ENCODE measurements around the gene MRPL52.

Gene MRPL52

GRCh38 chr14:22814373-22814772 lies 15.3 kb upstream of the MRPL52 start:
- Histone ChIP-seq H2AFZ (ENCODE audit: low read depth, low read length, severe bottlenecking) (no peak overlapping the region), H3K9me3 (ENCODE audit: insufficient read depth, low read length) (no peaks in the 10 kb centered on the region), H3K79me2 (ENCODE audit: insufficient read depth, low read length) (peaks cover 6% of the 10 kb centered on the region; the same call in 1 of the 2 replicates), H3F3A (ENCODE audit: insufficient read depth) (peaks cover 16% of the 10 kb centered on the region), H3K27me3 (ENCODE audit: low read length) (no peaks in the 10 kb centered on the region), H3K4me3 (ENCODE audit: insufficient read depth, low read length, poor library complexity, severe bottlenecking) (peak overlapping the region; percentile 43), H3K9me2 (replicated peaks; ENCODE audit: insufficient read depth, low read length) (no peaks in the 10 kb centered on the region), H3K4me2 (ENCODE audit: low read depth, low read length, poor library complexity, severe bottlenecking) (peak overlapping the region; percentile 70), H3K27ac (ENCODE audit: low read depth, low read length) (peak overlapping the region; percentile 68), H4K20me1 (ENCODE audit: low read depth, low read length) (no peaks in the 10 kb centered on the region), H3K36me3 (ENCODE audit: low read length) (no peaks in the 10 kb centered on the region), H3K9ac (ENCODE audit: low read length) (peak overlapping the region; percentile 65)
- TF ChIP-seq CTCF (IDR thresholded peaks at IDR 0.05; ENCODE audit: insufficient read depth, low read length, poor library complexity, severe bottlenecking) = no peak
- TF ChIP-seq EZH2phosphoT487 (conservative IDR thresholded peaks at IDR 0.05; ENCODE audit: low read length) = no peak

GRCh38 chr14:22814941-22815713 lies 14.6 kb upstream of the MRPL52 start, which contains the start of gene SLC7A7:
Gene SLC7A7 (minus strand): TSS chr14:22815435. CDS start chr14:22813398, 2,037 bp downstream.
- peaks cover 6% of the 10 kb centered on the region; the same call in 1 of the 2 replicates for H3K79me2 ChIP-seq (ENCODE audit: insufficient read depth, low read length)
- TF ChIP-seq CTCF (IDR thresholded peaks at IDR 0.05; ENCODE audit: insufficient read depth, low read length, poor library complexity, severe bottlenecking) (no peak), EZH2phosphoT487 (conservative IDR thresholded peaks at IDR 0.05; ENCODE audit: low read length) (no peak)
- peaks cover 16% of the 10 kb centered on the region for H3F3A ChIP-seq (ENCODE audit: insufficient read depth)
- no peaks in the 10 kb centered on the region for H3K9me2 ChIP-seq (replicated peaks; ENCODE audit: insufficient read depth, low read length)
- H3K27ac ChIP-seq (ENCODE audit: low read depth, low read length) = peak within 1 kb of the TSS; percentile 68
- peak within 1 kb of the TSS; percentile 43 for H3K4me3 ChIP-seq (ENCODE audit: insufficient read depth, low read length, poor library complexity, severe bottlenecking)
- H3K36me3 ChIP-seq (ENCODE audit: low read length) = no peaks in the 10 kb centered on the region
- H3K27me3 ChIP-seq (ENCODE audit: low read length) = no peaks in the 10 kb centered on the region
- no peaks in the 10 kb centered on the region for H3K9me3 ChIP-seq (ENCODE audit: insufficient read depth, low read length)
- H3K4me2 ChIP-seq (ENCODE audit: low read depth, low read length, poor library complexity, severe bottlenecking) = peak within 1 kb of the TSS; percentile 70
- peak within 1 kb of the TSS; percentile 65 for H3K9ac ChIP-seq (ENCODE audit: low read length)
- no peaks in the 10 kb centered on the region for H4K20me1 ChIP-seq (ENCODE audit: low read depth, low read length)
- H2AFZ ChIP-seq (ENCODE audit: low read depth, low read length, severe bottlenecking) = peak within 1 kb of the TSS; percentile 44

- no peaks in the 10 kb centered on the region for H3K27me3 ChIP-seq (ENCODE audit: low read length)
- peaks cover 14% of the 10 kb centered on the region for H3F3A ChIP-seq (ENCODE audit: insufficient read depth)
- H3K4me3 ChIP-seq (ENCODE audit: insufficient read depth, low read length, poor library complexity, severe bottlenecking) = no peak overlapping the region
- peaks cover 6% of the 10 kb centered on the region; the same call in 1 of the 2 replicates for H3K79me2 ChIP-seq (ENCODE audit: insufficient read depth, low read length)
- H3K4me2 ChIP-seq (ENCODE audit: low read depth, low read length, poor library complexity, severe bottlenecking) = peak overlapping the region; percentile 26
- TF ChIP-seq CTCF (IDR thresholded peaks at IDR 0.05; ENCODE audit: insufficient read depth, low read length, poor library complexity, severe bottlenecking) = no peak
- TF ChIP-seq EZH2phosphoT487 (conservative IDR thresholded peaks at IDR 0.05; ENCODE audit: low read length) = no peak
- peak overlapping the region; percentile 7; the same call in 1 of the 2 replicates for H3K9ac ChIP-seq (ENCODE audit: low read length)
- H3K27ac ChIP-seq (ENCODE audit: low read depth, low read length) = no peak overlapping the region
- no peaks in the 10 kb centered on the region for H3K9me2 ChIP-seq (replicated peaks; ENCODE audit: insufficient read depth, low read length)
- no peaks in the 10 kb centered on the region for H4K20me1 ChIP-seq (ENCODE audit: low read depth, low read length)
- H3K9me3 ChIP-seq (ENCODE audit: insufficient read depth, low read length) = no peaks in the 10 kb centered on the region
- H2AFZ ChIP-seq (ENCODE audit: low read depth, low read length, severe bottlenecking) = no peak overlapping the region
- no peaks in the 10 kb centered on the region for H3K36me3 ChIP-seq (ENCODE audit: low read length)
Measured at GRCh38 chr14:22819151-22819988, 10.3 kb upstream of the MRPL52 start.

Measured in SU-DHL-6 (cell line).